OCI-LY3 (cell line): ENCODE measurements around the gene UGT1A4.

Source experiments
- H2AFZ ChIP-seq: fragments of 200-600, 300-600 bp; shearing (Covaris generic); 2 replicates; pipeline ENCODE4 v1.6.0; 2014; ENCODE audit warnings: antibody characterized with exemption, low read depth, low read length
- H3K27ac ChIP-seq: fragments of 200-600, 300-600 bp; sonication (generic); 2 replicates; pipeline ENCODE4 v1.5.1; 2014; ENCODE audit warnings: mild to moderate bottlenecking, low read length, moderate library complexity, mixed read lengths
- H3K27me3 ChIP-seq: fragments of 200-600, 300-600 bp; sonication (generic); 2 replicates; pipeline ENCODE4 v1.6.1; 2014; ENCODE audit warnings: low read depth, low read length, mixed read lengths
- H3K36me3 ChIP-seq: fragments of 200-600, 300-600 bp; sonication (generic); replicated peaks from 2 replicates; pipeline ENCODE3; 2014; ENCODE audit warnings: low read depth, low read length, mixed read lengths
- H3K4me1 ChIP-seq: fragments of 300-600, 200-600 bp; sonication (generic); 2 replicates; pipeline ENCODE4 v1.6.1; 2014; ENCODE audit warnings: low read length, mixed read lengths
- H3K4me2 ChIP-seq: fragments of 200-600, 300-600 bp; sonication (generic); 2 replicates; pipeline ENCODE4 v1.6.1; 2014; ENCODE audit warnings: low read length, mixed read lengths
- H3K4me3 ChIP-seq: fragments of 300-600, 200-600 bp; sonication (generic); 2 replicates; pipeline ENCODE4 v1.5.1; 2014; ENCODE audit warnings: antibody characterized with exemption, mild to moderate bottlenecking, low read length, moderate library complexity
- H3K79me2 ChIP-seq: fragments of 300-600, 200-600 bp; shearing (Covaris generic); 2 replicates; pipeline ENCODE4 v1.6.1; 2014; ENCODE audit warnings: mild to moderate bottlenecking, low read length, mixed read lengths
- H3K9ac ChIP-seq: fragments of 300-600, 200-600 bp; shearing (Covaris generic); 2 replicates; pipeline ENCODE4 v1.6.0; 2014; ENCODE audit warnings: mild to moderate bottlenecking, low read length, moderate library complexity
- H3K9me3 ChIP-seq: fragments of 200-600, 300-600 bp; shearing (Covaris generic); 2 replicates; pipeline ENCODE4 v1.6.1; 2014; ENCODE audit warnings: low read length, mixed read lengths; ENCODE audit not compliant: insufficient read depth
- H4K20me1 ChIP-seq: fragments of 200-600, 300-600 bp; sonication (generic); 2 replicates; pipeline ENCODE4 v1.6.1; 2016; ENCODE audit warnings: low read length, mixed read lengths; ENCODE audit not compliant: insufficient read depth
- CTCF ChIP-seq: fragments of 200-600, 300-600 bp; sonication (generic); IDR thresholded peaks from 2 replicates; pipeline ENCODE4 v1.5.1; 2014; ENCODE audit warnings: antibody characterized with exemption, low read length, low read depth
- EZH2phosphoT487 ChIP-seq: fragments of 200-600 bp; shearing (Covaris generic); IDR thresholded peaks from 2 replicates; pipeline ENCODE4 v1.6.1; 2018; ENCODE audit warnings: antibody characterized with exemption, mixed run types, low read depth

The UGT1A4 gene

GRCh38 chr2:233680361-233681045 lies 38.0 kb upstream of the UGT1A4 start:
- Histone ChIP-seq H3K9ac (no peak overlapping the region), H3K27me3 (no peaks in the 10 kb centered on the region), H3K36me3 (no peaks in the 10 kb centered on the region), H3K9me3 (no peaks in the 10 kb centered on the region), H3K4me3 (no peak overlapping the region), H2AFZ (no peak overlapping the region), H3K4me1 (no peaks in the 10 kb centered on the region), H3K27ac (no peak overlapping the region), H3K4me2 (no peak overlapping the region), H3K79me2 (no peaks in the 10 kb centered on the region), H4K20me1 (no peaks in the 10 kb centered on the region)
- TF ChIP-seq CTCF (no peak), EZH2phosphoT487 (no peak)

GRCh38 chr2:233681521-233682099 lies 36.9 kb upstream of the UGT1A4 start, which contains the start of gene UGT1A7:
UGT1A7 (plus strand) TSS chr2:233681901; CDS start chr2:233681938, 37 bp downstream.
- Histone ChIP-seq H3K4me3 (no peak within 1 kb of the TSS), H3K4me2 (no peak within 1 kb of the TSS), H3K27me3 (no peaks in the 10 kb centered on the region), H3K9me3 (no peaks in the 10 kb centered on the region), H3K36me3 (no peaks in the 10 kb centered on the region), H4K20me1 (no peaks in the 10 kb centered on the region), H3K27ac (no peak within 1 kb of the TSS), H3K9ac (no peak within 1 kb of the TSS), H3K4me1 (no peaks in the 10 kb centered on the region), H3K79me2 (no peaks in the 10 kb centered on the region), H2AFZ (no peak within 1 kb of the TSS)
- TF ChIP-seq CTCF (no peak), EZH2phosphoT487 (no peak)

- Histone ChIP-seq H2AFZ (no peak overlapping the region), H3K27me3 (no peaks in the 10 kb centered on the region)
- no peak for TF ChIP-seq EZH2phosphoT487
- no peak for TF ChIP-seq CTCF
Observed at GRCh38 chr2:233684640-233685039, 33.9 kb upstream of the UGT1A4 start.

GRCh38 chr2:233686928-233687327 lies 31.6 kb upstream of the UGT1A4 start:
- Histone ChIP-seq H3K79me2 (no peaks in the 10 kb centered on the region), H3K27ac (no peak overlapping the region), H3K4me1 (no peaks in the 10 kb centered on the region), H3K4me3 (no peak overlapping the region), H3K4me2 (no peak overlapping the region), H3K36me3 (no peaks in the 10 kb centered on the region), H2AFZ (no peak overlapping the region), H3K9ac (no peak overlapping the region), H3K27me3 (no peaks in the 10 kb centered on the region), H4K20me1 (no peaks in the 10 kb centered on the region), H3K9me3 (no peaks in the 10 kb centered on the region)
- TF ChIP-seq EZH2phosphoT487 (no peak), CTCF (no peak)

More at GRCh38 chr2:233684640-233685039, 33.9 kb upstream of the UGT1A4 start:
- H3K79me2 ChIP-seq: no peaks in the 10 kb centered on the region
- no peaks in the 10 kb centered on the region for H4K20me1 ChIP-seq
- H3K4me2 ChIP-seq: no peak overlapping the region
- H3K36me3 ChIP-seq: no peaks in the 10 kb centered on the region
- H3K9me3 ChIP-seq: no peaks in the 10 kb centered on the region
- H3K9ac ChIP-seq: no peak overlapping the region
- no peaks in the 10 kb centered on the region for H3K4me1 ChIP-seq
- H3K27ac ChIP-seq: no peak overlapping the region
- no peak overlapping the region for H3K4me3 ChIP-seq
